A673 (cell line): Measurements from ENCODE around the gene PLCB2. TPM values are rescaled to one million over a fixed set of nuclear protein-coding genes. Genes with fewer than 3 reads are reported as not detected.
A peak's percentile ranks its signal among the peaks of the same experiment; 100 is the strongest.

Source experiments
- BruUV-seq: library from RNA; stranded (reverse); fragments of 400-500 nt; replicated peaks from 2 replicates; lab custom pipeline; 2021; lab: Mats Ljungman, UMichigan
- CTCF ChIA-PET: fragments of 300-600 bp; sonication (Branson Sonifier 250); formaldehyde crosslinking; loops from one replicate; lab custom pipeline; 2022; ENCODE audit warnings: antibody characterized with exemption; lab: Charles Lee
- POLR2A ChIA-PET: fragments of 300-600 bp; sonication (Branson Sonifier 250); formaldehyde crosslinking; loops from one replicate; lab custom pipeline; 2022; ENCODE audit warnings: antibody characterized with exemption; ENCODE audit not compliant: low non-redundant PET; lab: Charles Lee
- DNase-seq: peaks from one replicate; pipeline ENCODE4 v3.0.0-alpha.2; 2015; ENCODE audit warnings: low spot score
- H3K27ac ChIP-seq: fragments of 200-600 bp; sonication (generic); 2 replicates; pipeline ENCODE4 v1.5.1; 2016; ENCODE audit warnings: mixed run types, low read depth, mild to moderate bottlenecking, mixed read lengths, antibody characterized with exemption, low read length; ENCODE audit not compliant: poor library complexity, severe bottlenecking
- H3K27me3 ChIP-seq: fragments of 200-600 bp; sonication (generic); replicated peaks from 2 replicates; pipeline ENCODE4 v1.6.1; 2017; ENCODE audit warnings: mixed run types, low read depth, mild to moderate bottlenecking, mixed read lengths, antibody characterized with exemption, low read length; ENCODE audit not compliant: insufficient read depth, poor library complexity
- H3K36me3 ChIP-seq: fragments of 200-600 bp; sonication (generic); 2 replicates; pipeline ENCODE4 v1.6.1; 2016; ENCODE audit warnings: mixed run types, mild to moderate bottlenecking, mixed read lengths, antibody characterized with exemption, low read length; ENCODE audit not compliant: insufficient read depth, poor library complexity, severe bottlenecking
- H3K4me1 ChIP-seq: fragments of 200-600 bp; sonication (generic); 2 replicates; pipeline ENCODE4 v1.6.1; 2017; ENCODE audit warnings: mixed run types, mild to moderate bottlenecking, mixed read lengths, antibody characterized with exemption, low read length; ENCODE audit not compliant: insufficient read depth, poor library complexity, severe bottlenecking
- H3K4me3 ChIP-seq: fragments of 200-600 bp; sonication (generic); 2 replicates; pipeline ENCODE4 v1.5.1; 2016; ENCODE audit warnings: low read depth, mixed run types, mild to moderate bottlenecking, mixed read lengths, low read length; ENCODE audit not compliant: poor library complexity, severe bottlenecking
- H3K9me3 ChIP-seq: fragments of 200-600 bp; sonication (generic); 2 replicates; pipeline ENCODE4 v1.6.1; 2016; ENCODE audit warnings: mixed run types, low read depth, mild to moderate bottlenecking, mixed read lengths, antibody characterized with exemption, low read length; ENCODE audit not compliant: poor library complexity, severe bottlenecking
- CTCF ChIP-seq: fragments of 300-800, 200-600 bp; sonication (generic); conservative IDR thresholded peaks from 2 replicates; pipeline ENCODE4 v1.5.1; 2017; ENCODE audit warnings: low read depth, mild to moderate bottlenecking, antibody characterized with exemption, low read length, moderate library complexity, mixed read lengths
- EZH2 ChIP-seq: fragments of 200-600 bp; sonication (generic); IDR thresholded peaks from 2 replicates; pipeline ENCODE4 v1.6.1; 2017; ENCODE audit warnings: borderline replicate concordance, low read depth, mild to moderate bottlenecking, mixed read lengths, antibody characterized with exemption, low read length; ENCODE audit not compliant: poor library complexity, severe bottlenecking
- intact Hi-C: fragments of 100-400 bp; cut with micrococcal nuclease; formaldehyde crosslinking; loops from one replicate; pipeline ENCODE4 v1.10.0; 2022; ENCODE audit not compliant: unreplicated experiment
- total RNA-seq: library from RNA; stranded (reverse); gene quantifications from 2 replicates; pipeline ENCODE4 v1.2.3, GENCODE V29; 2021

Gene PLCB2
- total RNA-seq, 1 experiment from 2014 or later: 5.6 TPM

GRCh38 chr15:40323953-40324937 is 16.5 kb upstream of the PLCB2 start:
- Histone ChIP-seq H3K27me3 (no peaks in the 10 kb centered on the region), H3K36me3 (no peaks in the 10 kb centered on the region), H3K27ac (peak overlapping the region; percentile 41), H3K9me3 (no peaks in the 10 kb centered on the region), H3K4me1 (peaks cover 47% of the 10 kb centered on the region), H3K4me3 (peak overlapping the region; percentile 60)
- no peak for TF ChIP-seq CTCF
- TF ChIP-seq EZH2: no peak
- no peak for DNase-seq
- BruUV-seq: no TSS peak
- intact Hi-C loops: no loop called here
- POLR2A ChIA-PET: no interaction called here
- CTCF ChIA-PET: interaction anchor here (0.6 to 1.2 kb wide), 3 partner anchors 16 to 158 kb away, joined by 4 to 7 read pairs (median 4); partner anchors contain the start of gene CCDC9B

- Histone ChIP-seq H3K4me3 (peak within 1 kb of the TSS; percentile 60), H3K27ac (peak within 1 kb of the TSS; percentile 41), H3K9me3 (no peaks in the 10 kb centered on the region), H3K4me1 (peaks cover 47% of the 10 kb centered on the region), H3K36me3 (no peaks in the 10 kb centered on the region), H3K27me3 (no peaks in the 10 kb centered on the region)
- CTCF ChIA-PET: interaction anchor here (0.5 to 1.7 kb wide), 7 partner anchors 12 to 423 kb away, joined by 3 to 14 read pairs (median 4); partner anchors contain the start of gene CCDC9B
- TF ChIP-seq CTCF (peak; percentile 54), EZH2 (no peak)
- POLR2A ChIA-PET: interaction anchor here (0.8 kb wide), 1 partner anchor 41 kb away, joined by 4 read pairs; no protein-coding TSS in a partner anchor
- peak; percentile 98 for DNase-seq
- intact Hi-C loops: no loop called here
- no TSS peak for BruUV-seq
Observed at GRCh38 chr15:40323239-40323952, 15.7 kb upstream of the PLCB2 start, which contains the start of gene INAFM2. Gene INAFM2 (plus strand): TSS chr15:40323692. CDS start chr15:40324056, 364 bp downstream.

- TF ChIP-seq EZH2 (no peak), CTCF (no peak)
- peak overlapping the region; percentile 60 for H3K4me3 ChIP-seq
- intact Hi-C loops: no loop called here
- BruUV-seq: no TSS peak
- no peaks in the 10 kb centered on the region for H3K9me3 ChIP-seq
- no peak overlapping the region for H3K27ac ChIP-seq
- POLR2A ChIA-PET: interaction anchor here (0.8 kb wide), 1 partner anchor 42 kb away, joined by 4 read pairs; no protein-coding TSS in a partner anchor
- peak; percentile 67 for DNase-seq
- H3K4me1 ChIP-seq: peaks cover 45% of the 10 kb centered on the region
- no peaks in the 10 kb centered on the region for H3K36me3 ChIP-seq
- no peaks in the 10 kb centered on the region for H3K27me3 ChIP-seq
- CTCF ChIA-PET: interaction anchor here (0.5 to 1.7 kb wide), 7 partner anchors 13 to 423 kb away, joined by 3 to 14 read pairs (median 4); partner anchors contain the start of gene CCDC9B
Observed at GRCh38 chr15:40322531-40323238, 14.9 kb upstream of the PLCB2 start.
